HCEC 1CT (cell line): ENCODE data around the gene FOXL2.

Source experiments
- DNase-seq: peaks from one replicate; pipeline ENCODE4 v3.0.0-alpha.2; 2017

Gene FOXL2

GRCh38 chr3:138946663-138947494 is at the start of gene FOXL2, which contains the start of gene FOXL2NB:
Gene FOXL2 (minus strand): TSS chr3:138947137. CDS start chr3:138946722, 415 bp downstream.
Gene FOXL2NB (plus strand): TSS chr3:138947217. CDS start chr3:138947365, 148 bp downstream.
- DNase-seq, result peak; percentile 28

GRCh38 chr3:138995706-138996105 is 48.8 kb upstream of the FOXL2 start:
- no peak for DNase-seq

- no peak for DNase-seq
Measured at GRCh38 chr3:138987181-138987580, 40.2 kb upstream of the FOXL2 start.

- DNase-seq, result no peak
Measured at GRCh38 chr3:138985932-138986331, 39.0 kb upstream of the FOXL2 start.

GRCh38 chr3:138984816-138985215 is 37.9 kb upstream of the FOXL2 start:
- no peak for DNase-seq

- DNase-seq, result no peak
Measured at GRCh38 chr3:138976047-138976446, 29.1 kb upstream of the FOXL2 start.

GRCh38 chr3:138975351-138975750 is 28.4 kb upstream of the FOXL2 start:
- DNase-seq, result no peak

- DNase-seq, result peak; percentile 72
Measured at GRCh38 chr3:138974462-138974861, 27.5 kb upstream of the FOXL2 start.

GRCh38 chr3:138972941-138973340 is 26.0 kb upstream of the FOXL2 start:
- DNase-seq, result no peak

GRCh38 chr3:138971766-138972320 is 24.9 kb upstream of the FOXL2 start:
- no peak for DNase-seq

- DNase-seq, result no peak
Measured at GRCh38 chr3:138964923-138965322, 18.0 kb upstream of the FOXL2 start.

GRCh38 chr3:138964264-138964663 is 17.3 kb upstream of the FOXL2 start:
- DNase-seq, result no peak

- DNase-seq, result no peak
Measured at GRCh38 chr3:138962854-138963560, 16.1 kb upstream of the FOXL2 start.

GRCh38 chr3:138960417-138960852 is 13.5 kb upstream of the FOXL2 start:
- DNase-seq, result no peak

GRCh38 chr3:138950701-138951100 is 3.8 kb upstream of the FOXL2 start:
- DNase-seq, result no peak

- no peak for DNase-seq
Measured at GRCh38 chr3:138950006-138950644, 3.2 kb upstream of the FOXL2 start.

GRCh38 chr3:138949445-138950005 is 2.6 kb upstream of the FOXL2 start:
- DNase-seq, result no peak

GRCh38 chr3:138949002-138949418 is 2.1 kb upstream of the FOXL2 start:
- DNase-seq, result no peak

- DNase-seq, result no peak
Measured at GRCh38 chr3:138948371-138949001, 1.5 kb upstream of the FOXL2 start.

- DNase-seq, result no peak
Measured at GRCh38 chr3:138947495-138948121, 671 bp upstream of the FOXL2 start.

- no peak for DNase-seq
Measured at GRCh38 chr3:138945709-138946662, 951 bp downstream of the FOXL2 start.
